HG02981 (cell line): ENCODE data around the gene TNFSF4.
A peak's percentile ranks its signal among the peaks of the same experiment; 100 is the strongest.

Experiments
- ATAC-seq: cut with Tn5 transposase; IDR thresholded peaks from one replicate; pipeline ENCODE4 v1.9.1; 2021; ENCODE audit warnings: mild to moderate bottlenecking, moderate library complexity; ENCODE audit not compliant: unreplicated experiment

Gene TNFSF4

DNA sequence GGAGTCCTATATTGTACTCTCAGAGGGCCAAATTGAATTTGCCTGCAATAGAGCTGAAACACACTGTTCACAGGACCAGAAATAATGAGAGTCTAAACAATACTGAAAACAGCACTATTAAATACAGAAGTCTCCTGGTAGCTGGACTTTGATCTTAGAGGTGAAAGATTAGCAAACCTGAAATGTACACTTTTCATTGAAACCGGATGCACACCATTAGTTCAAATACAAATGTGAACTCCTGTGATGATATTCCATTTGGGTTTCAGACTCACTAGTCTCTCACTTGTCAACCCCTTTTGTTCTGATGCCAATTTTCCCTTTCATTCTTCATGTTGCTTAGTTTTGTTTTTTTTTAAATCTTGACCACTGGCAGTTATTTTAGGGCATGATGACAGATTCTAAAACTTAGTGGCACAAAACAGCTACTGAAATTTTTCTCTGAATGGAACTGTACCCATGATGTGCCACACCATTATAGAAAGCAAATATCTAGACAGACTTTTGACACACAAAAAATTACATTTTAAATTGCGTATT is 5.9 kb upstream of the TNFSF4 start:
- peak; percentile 73 for ATAC-seq

DNA sequence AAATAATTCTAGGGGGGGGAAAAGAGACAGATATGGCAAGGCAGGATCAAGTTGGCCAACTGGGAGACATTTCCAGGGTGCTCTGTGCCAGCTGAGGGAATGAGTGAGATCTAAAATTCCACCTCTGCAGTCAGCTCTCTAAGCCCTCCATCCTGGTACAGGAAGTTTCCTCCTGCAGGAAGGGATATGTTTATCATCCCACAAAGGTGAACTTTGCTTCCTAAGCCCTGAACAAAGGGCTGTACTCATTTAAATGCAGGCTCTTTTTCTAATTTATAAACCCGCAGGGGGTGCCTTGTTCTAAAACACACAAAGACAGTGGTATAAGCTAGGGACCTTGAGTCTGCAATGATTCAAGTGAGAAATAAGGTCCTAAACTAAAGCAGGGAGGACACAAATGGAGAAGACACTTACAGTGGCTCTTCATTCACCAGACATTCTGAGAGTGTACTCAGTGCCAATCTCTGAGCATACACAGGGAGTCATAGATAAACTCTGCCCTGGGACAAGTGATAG is 3.6 kb upstream of the TNFSF4 start:
- no peak for ATAC-seq

DNA sequence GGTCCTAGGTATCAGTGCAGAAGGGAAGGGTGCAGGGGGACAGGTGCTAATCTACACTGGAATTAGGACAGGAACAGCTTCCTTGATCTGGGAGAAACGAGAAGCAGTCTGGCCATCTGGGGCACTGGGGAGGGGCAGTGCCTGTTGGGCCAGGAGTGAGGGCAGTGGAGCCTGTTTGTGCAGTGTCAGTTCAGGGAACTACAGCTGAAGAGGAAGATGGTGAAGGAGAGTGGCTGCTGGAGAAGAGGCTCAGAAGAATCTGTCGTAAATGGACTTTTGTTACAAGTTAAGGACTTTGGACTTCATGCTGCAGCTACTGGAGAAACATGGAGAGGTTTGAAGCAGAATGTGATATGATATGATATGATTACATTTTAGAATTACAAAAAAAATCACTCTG is 3.2 kb upstream of the TNFSF4 start:
- no peak for ATAC-seq

DNA sequence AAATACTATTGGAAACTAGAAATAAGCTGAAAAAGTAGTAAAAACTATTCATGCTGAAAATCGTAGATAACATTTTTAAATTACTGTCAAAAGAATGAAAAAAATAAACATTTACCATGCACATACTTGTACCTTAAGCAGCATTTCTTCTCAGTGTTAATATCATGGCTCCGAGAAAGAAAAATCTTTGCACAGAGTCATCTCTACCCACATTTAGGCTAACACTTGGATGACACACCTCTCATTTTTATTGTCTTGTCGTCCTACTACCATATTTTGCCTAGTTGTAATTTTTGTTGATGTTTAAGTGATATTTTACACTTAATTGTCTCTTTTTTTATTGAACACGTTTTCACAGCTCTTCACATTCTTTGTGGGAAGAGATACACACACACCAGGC is 1.7 kb upstream of the TNFSF4 start:
- no peak for ATAC-seq

DNA sequence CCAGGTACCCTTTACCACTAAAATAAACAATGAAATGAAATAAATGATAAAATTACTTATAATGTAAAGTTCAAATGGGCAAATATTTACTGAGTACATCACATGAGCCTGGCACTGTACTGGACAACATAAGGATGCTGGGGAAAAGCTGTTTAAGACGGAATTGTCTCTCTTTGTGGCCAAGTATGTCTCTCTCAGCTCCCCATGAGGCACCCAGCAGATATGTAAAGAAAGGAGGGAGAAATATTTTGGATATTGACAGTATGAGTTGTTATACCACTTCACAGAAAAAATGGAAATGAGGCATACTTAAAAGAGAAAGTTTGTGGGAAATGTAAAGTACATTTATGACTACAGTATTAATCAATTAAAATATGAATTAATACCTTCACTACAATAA is 1.0 kb upstream of the TNFSF4 start:
- no peak for ATAC-seq

DNA sequence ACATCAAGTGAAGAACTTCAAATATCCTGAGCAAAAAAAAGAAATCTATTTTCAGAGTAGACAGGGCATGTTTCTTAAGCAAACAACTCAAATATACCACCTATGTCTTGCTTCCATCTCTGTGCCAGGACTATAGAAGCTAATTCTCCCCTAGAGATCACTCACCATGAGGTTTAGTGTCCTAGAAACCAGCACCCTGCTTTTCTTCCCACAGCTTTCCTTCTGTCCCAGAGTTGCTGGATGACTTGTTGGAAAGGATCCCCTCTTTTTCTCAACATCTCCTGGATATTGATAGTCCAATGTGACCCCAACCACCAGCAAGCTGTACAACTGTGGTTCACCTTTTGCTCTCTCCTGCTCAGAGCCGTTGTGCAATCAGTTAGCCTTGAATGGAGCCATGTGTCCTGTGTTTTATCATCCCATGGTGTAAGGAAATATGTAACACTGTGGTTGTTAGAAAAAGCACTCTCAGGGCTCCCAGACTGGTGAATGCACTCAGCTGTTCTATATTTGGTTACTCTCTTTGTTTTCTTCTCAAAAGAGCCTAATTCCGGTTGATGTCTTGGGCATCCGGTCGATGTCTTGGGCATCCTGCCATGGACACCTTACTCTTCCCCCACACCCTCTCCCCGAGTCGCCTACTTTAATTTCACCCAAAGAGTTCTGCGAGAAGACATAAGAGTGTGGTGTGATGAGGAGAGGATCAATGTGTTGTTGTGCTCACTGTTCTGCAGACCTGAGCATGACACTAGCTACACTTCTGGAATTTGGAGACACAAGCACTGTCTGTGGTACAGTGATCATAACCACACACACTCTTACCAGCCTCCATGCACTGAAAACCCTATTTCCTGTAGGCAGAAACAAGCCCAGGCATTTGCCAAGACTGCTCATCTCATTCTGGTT is 1.7 kb downstream of the TNFSF4 start:
- no peak for ATAC-seq

DNA sequence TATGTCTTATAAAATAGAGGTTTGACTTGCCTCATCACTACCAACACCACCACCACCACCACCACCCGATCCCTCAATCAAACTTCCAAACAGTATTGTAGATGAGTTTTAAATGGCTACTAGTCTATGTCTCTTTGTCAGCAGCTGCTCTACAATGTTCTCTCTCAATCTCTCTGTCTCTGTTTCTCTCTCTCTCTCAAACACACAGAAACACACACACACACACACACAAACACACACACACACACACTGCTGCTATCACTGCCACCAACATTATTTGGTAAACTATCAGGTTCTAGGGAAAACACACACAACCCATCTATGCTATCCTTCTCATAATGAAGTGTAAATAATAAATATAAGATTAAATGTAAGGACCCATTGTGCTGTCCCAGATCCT is 2.4 kb downstream of the TNFSF4 start:
- no peak for ATAC-seq

DNA sequence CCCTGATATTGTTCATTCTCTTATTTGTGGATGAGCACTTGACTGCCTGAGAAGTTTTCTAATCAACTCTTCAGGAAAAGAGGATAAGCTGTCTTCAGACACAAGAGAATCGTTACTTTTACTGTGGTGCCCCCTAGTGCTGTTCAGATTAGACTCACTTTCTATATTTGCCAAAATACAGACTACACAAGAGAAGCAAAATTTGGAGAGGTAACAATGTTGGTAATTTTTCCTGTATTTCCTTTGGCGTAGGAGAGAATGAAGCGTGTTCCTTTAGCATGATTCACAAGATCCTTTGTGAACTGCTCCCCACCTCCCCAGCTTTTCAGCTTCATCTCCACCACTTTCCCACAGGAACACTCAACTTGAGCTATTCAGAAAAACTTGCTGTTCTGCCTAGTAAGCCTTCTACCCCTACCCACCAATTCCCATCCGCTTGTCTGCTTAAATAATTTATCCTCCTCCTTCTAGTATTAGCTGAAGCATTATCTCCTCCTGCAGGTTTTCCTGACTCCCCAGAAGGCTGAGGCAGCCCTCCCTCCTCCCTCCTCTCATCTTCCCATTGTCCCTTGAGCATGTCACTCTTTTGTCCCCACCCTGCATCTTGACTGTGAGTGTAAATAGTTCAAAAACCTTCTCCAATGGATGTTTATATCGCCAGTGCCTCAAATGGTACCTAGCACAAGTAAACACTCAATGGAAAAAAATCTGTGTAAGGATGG is 4.5 kb downstream of the TNFSF4 start:
- ATAC-seq = no peak

DNA sequence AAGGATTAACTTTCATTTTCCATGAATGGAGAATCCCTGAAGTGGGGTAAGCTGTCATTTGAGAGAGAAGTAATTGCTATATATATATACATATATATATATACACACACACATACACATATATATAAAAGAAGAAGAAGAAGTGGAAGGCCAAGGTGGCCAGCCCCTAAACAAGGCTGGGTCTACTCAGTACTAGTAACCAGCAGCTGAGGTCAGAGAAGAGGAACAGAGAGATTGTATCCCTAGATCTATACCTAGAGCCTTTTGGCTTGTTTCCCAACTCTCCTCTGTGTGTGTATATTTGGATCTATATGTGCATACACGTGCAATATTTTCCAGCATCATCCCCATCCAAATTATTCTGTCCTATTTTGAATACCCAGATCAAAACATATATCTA is 5.2 kb downstream of the TNFSF4 start:
- ATAC-seq = no peak

DNA sequence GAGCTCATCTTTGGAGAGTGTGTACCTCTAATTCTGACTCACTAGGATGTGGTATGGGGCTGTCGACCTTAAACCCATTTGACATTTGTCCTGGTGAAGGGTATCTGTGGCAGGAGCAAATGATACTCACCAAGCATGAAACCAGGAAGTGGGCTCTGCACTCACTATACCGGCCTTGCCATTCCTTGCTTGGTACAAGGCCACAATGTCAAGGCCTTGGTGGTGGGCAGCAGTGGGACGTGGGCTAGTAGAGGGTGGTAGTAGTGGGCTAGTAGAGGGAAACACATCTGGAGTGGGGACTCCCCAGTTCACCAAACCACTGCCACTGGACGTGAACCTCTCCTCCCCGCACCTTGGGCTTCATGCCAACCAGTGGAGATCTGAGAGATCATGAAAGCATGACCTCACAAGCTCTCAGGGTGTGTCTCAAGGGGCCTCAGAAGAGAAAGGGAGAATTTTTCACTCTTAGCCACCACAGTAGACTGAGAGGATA is 11.5 kb downstream of the TNFSF4 start:
- ATAC-seq = peak; percentile 85

DNA sequence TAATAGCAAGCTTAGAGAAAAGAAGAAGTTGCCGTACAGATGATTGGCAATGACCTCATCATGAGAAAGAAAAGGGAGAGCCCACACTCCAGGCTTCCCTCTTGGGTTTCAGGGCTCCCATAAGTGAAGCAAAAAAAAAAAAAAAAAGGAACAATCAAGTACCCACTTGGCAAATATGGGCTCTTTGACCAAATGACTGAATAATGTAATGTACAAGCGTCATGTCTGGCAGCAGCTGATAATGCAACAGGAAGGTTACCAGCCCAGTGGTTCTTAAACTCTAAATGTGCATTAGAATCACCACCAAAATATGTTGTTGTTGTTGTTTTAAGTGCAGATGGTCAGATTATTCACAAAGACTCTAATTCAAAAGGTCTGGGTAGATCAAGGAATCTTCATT is 13.5 kb downstream of the TNFSF4 start:
- no peak for ATAC-seq

DNA sequence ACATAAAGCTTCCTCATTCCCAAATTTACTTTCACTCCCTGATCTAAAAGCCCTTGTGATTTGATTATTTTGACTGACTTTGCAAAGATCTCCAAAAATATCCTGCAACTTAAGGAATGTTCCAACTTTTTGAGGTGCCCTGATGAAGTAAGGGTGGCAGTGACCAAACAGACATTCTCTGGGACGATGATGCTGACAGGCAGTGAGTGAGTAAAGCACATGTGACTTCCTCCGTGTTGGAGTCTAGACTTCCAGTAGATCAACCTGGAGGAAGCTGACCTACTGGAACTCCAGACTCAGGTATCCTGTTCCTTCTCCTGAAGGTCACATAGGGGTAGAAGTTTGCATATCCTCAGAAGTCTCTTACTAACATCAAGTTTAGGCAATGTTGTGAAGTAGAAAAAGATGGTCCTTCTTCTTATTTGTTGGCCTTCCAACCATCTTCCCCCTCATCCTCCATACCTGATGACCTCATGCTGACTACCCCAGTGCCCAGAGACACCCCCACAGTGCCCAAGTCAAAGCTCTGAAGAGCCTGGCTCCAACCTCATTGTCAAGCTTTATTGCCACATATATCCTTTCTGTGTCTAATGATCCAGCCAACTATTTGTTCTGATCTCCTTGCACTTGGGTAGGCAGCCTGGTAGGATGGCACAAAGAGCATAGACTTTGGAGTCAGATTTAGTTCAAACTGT is 16.0 kb downstream of the TNFSF4 start:
- no peak for ATAC-seq

DNA sequence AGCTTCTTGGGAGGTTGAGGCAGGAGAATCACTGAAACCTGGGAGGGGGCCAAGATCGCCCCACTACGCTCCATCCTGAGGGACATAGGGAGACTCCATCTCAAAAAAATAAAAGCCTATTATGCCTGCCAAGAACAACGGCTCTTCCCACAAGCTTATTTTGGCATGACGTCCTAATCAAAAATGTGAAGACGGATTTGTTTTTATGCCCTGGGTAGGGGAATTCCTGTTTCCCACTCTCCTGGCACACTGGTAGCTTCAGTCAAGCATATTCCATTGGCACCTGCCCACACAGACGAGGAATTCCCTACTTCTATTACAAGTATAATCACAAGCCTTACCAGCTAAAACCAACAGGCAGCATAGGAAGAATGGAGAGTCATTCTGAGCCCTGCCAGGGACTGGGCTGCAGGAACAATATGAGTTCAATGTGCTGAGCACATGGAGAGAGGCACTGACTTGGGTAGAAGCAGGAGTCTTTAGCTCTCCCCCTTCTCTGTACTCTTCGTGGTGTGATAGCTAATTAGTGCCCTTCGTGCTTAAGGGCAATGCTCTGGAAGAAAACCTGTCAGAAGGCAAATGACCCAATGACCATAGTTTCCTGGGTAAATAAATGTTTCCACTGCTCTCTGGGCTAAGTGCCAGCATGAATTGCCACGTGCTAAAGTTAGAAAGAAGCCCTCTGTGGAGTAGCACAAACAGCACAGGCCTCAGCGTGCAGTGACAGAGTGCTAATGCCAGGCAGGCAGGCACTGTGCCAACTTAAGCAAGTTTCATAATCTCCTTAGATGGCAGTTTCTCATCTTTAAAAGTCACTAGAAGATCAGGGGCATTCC is 16.8 kb downstream of the TNFSF4 start:
- no peak for ATAC-seq

DNA sequence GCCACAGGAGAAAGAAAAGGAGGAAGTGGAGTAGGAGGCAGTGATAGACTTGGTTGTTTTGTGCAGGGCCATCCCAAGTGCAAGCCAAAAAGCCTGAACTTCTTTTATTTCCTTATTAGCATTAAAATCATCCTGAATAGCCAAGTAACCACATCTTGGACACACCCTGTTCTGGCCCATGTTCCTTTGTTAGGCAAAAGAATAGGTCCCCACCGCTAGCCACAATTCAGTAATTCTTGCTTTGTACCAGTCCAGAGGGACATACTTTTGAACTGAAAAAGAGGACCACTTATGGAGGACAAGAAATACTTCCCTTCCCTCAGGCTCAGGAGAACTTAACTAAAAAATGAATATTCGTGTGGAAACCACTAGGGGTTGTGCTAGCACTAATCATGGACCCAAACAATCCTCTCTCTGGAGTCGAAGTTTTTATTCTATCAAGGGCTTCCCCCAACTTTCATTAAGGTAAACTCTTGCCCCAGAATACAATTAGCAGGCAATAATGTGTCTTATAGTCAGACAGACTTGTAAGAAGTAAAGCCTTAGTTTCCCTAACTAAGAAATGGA is 19.4 kb downstream of the TNFSF4 start:
- ATAC-seq = no peak

DNA sequence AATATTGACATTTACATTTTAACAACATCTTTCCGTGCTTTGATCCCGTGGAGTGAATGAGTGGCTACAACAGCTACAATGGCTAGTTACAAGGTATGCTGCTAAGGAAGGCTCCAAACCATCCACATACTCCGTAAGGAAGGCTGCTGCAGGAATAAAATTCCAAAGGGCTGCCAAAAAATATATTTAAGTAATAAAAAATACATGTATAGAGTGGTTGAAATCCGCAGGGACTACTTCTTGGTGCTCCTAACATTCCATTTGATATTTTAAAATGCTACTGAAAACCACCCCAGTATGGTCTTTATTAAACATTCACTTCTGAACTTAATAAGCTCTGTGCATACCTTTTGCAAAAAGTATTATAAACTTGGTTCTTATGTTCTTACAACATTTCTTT is 25.3 kb downstream of the TNFSF4 start:
- no peak for ATAC-seq

DNA sequence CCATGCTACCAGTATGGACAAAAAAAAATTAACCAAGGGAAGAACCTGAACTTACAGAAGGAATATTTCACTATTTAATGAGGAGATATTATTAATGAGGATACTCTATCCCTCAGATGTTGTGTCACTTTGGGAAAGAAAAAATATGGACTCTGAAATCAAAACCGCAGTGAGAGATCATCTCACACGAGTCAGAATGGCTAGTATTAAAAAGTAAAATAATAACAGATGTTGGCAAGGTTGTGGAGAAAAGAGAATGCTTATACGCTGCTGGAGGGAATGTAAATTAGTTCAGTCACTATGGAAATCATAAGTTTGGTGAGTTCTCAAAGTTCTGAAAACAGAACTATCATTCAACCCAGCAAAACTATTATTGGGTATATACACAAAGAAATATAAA is 30.9 kb downstream of the TNFSF4 start:
- no peak for ATAC-seq

DNA sequence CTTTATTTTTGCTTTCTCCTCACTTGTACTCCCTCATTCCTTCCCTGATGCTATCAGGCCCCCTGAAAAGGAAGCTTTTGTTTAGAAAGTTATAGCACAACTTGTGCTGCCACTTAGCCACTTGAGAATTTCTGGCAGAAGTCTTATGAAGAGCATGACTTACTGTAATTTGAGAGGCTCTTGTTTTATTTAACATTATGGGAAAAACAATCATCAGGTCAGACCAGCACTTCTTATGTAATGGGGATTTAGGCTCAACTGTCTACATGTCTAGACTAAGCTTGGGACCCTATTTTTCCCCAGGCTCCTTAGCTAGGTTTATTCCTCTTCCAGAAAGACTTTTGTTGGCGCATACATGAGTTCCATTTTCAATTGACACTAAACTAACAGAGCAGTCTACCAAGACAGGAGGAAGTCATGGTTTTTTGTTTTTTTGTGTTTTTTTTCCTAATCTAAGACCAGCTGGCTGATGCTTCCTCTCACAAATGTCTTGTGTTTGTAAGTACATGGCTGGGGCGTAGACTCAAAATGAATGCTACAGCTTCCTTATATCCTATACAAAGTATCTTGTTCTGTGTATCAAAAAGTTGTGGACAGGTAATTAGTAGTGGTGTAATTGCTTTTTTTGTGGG is 31.5 kb downstream of the TNFSF4 start:
- ATAC-seq = no peak

DNA sequence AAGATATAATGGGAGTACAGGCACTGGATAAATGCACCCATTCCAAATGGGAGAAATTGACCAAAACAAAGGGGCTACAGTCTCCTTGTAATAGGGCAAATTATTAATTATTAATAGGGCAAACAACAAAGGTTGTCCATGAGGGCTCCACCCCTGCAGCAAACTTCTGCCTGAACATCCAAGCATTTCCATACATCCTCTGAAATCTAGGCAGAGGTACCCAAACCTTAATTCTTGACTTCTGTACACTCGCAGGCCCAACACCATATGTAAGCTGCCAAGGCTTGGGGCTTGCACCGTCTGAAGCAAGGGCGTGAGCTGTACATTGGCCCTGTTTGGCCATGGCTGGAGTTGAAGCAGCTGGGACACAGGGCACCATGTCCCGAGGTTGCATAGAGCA is 33.7 kb downstream of the TNFSF4 start:
- no peak for ATAC-seq

DNA sequence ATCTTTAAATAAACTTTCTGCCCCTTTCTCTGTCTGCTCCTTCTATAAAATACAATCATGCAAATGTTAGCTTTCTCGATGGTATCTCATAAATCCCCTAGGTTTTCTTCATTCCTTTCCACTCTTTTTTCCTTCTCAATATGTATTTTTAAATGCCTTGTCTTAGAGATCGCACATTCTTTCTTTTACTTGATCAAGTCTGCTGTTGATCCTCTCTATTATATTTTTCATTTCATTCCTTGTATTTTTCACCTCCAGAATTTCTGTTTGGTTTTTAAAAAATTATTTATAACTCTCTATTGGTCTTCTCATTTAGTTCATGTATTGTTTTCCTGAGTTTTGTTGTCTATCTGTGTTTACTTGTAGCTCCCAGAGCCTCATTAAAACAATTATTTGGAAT is 36.0 kb downstream of the TNFSF4 start:
- no peak for ATAC-seq
